PC-9 (cell line): ENCODE data around the gene ERI3. TPM values are rescaled to one million over a fixed set of nuclear protein-coding genes. Genes with fewer than 3 reads are reported as not detected.

Source experiments
- BruUV-seq: library from RNA; stranded (reverse); fragments of 400-500 nt; replicated peaks from 2 replicates; lab custom pipeline; 2021; lab: Mats Ljungman, UMichigan
- CTCF ChIA-PET: fragments of 300-600 bp; sonication (Branson Sonifier 250); formaldehyde crosslinking; loops from one replicate; lab custom pipeline; 2022; ENCODE audit warnings: antibody characterized with exemption; lab: Charles Lee
- POLR2A ChIA-PET: fragments of 300-600 bp; sonication (Branson Sonifier 250); formaldehyde crosslinking; loops from one replicate; lab custom pipeline; 2022; ENCODE audit warnings: antibody characterized with exemption; ENCODE audit not compliant: unreplicated experiment; lab: Charles Lee
- DNase-seq, 2 experiments: peaks; one replicate each; pipeline versions ENCODE4 v3.0.0 to v3.0.0-alpha.2; 2015 to 2022; ENCODE audit warnings: mixed read lengths in 1 of 2
- H2AFZ ChIP-seq: fragments of 200-600 bp; sonication (generic); 2 replicates; pipeline ENCODE4 v1.8.1; 2017; ENCODE audit warnings: antibody characterized with exemption
- H3F3A ChIP-seq: fragments of 200-600 bp; sonication (generic); 2 replicates; pipeline ENCODE4 v1.8.1; 2017; ENCODE audit warnings: antibody characterized with exemption, mild to moderate bottlenecking, low read depth; ENCODE audit not compliant: insufficient read depth
- H3K27ac ChIP-seq: fragments of 200-600 bp; sonication (generic); 2 replicates; pipeline ENCODE4 v1.6.1; 2016; ENCODE audit warnings: mixed run types
- H3K27me3 ChIP-seq: fragments of 200-600 bp; sonication (generic); 2 replicates; pipeline ENCODE4 v1.6.1; 2016; ENCODE audit warnings: low read depth, mixed run types; ENCODE audit not compliant: insufficient read depth
- H3K36me3 ChIP-seq: fragments of 200-600 bp; sonication (generic); 2 replicates; pipeline ENCODE4 v1.6.1; 2016; ENCODE audit warnings: low read depth, mixed run types
- H3K4me1 ChIP-seq: fragments of 200-600 bp; sonication (generic); replicated peaks from 2 replicates; pipeline ENCODE4 v1.6.1; 2016; ENCODE audit warnings: mixed run types; ENCODE audit not compliant: insufficient read depth
- H3K4me2 ChIP-seq: fragments of 200-600 bp; sonication (generic); 2 replicates; pipeline ENCODE4 v1.6.1; 2017; ENCODE audit warnings: mixed run types
- H3K4me3 ChIP-seq: fragments of 200-600 bp; sonication (generic); 2 replicates; pipeline ENCODE4 v1.6.1; 2016; ENCODE audit warnings: mixed run types
- H3K79me2 ChIP-seq: fragments of 200-600 bp; sonication (generic); 2 replicates; pipeline ENCODE4 v1.6.1; 2017; ENCODE audit warnings: low read depth, mixed run types
- H3K9me2 ChIP-seq: fragments of 200-600 bp; sonication (generic); 2 replicates; pipeline ENCODE4 v1.8.1; 2017; ENCODE audit warnings: mild to moderate bottlenecking; ENCODE audit not compliant: insufficient read depth
- H3K9me3 ChIP-seq: fragments of 200-600 bp; sonication (generic); 2 replicates; pipeline ENCODE4 v1.8.1; 2016; ENCODE audit warnings: low read depth; ENCODE audit not compliant: insufficient read depth
- H4K20me1 ChIP-seq: fragments of 200-600 bp; sonication (generic); 2 replicates; pipeline ENCODE4 v1.8.1; 2017; ENCODE audit not compliant: insufficient read depth
- EZH2 ChIP-seq: fragments of 200-600 bp; sonication (generic); IDR thresholded peaks from 2 replicates; pipeline ENCODE4 v1.8.0; 2017; ENCODE audit warnings: antibody characterized with exemption, low read depth
- intact Hi-C: fragments of 100-400 bp; cut with micrococcal nuclease; formaldehyde crosslinking; loops from one replicate; pipeline ENCODE4 v1.10.0; 2022; ENCODE audit not compliant: unreplicated experiment
- total RNA-seq: library from RNA; stranded (reverse); gene quantifications from 2 replicates; pipeline ENCODE4 v1.2.3, GENCODE V29; 2021
- TF ChIP-seq, protein P1 (sequence below): fragments of 200-600 bp; sonication (generic); conservative IDR thresholded peaks from 2 replicates; pipeline ENCODE4 v1.6.1; 2017; ENCODE audit warnings: mixed run types, antibody characterized with exemption, mild to moderate bottlenecking, moderate library complexity

Gene ERI3
- total RNA-seq, 1 experiment from 2014 or later: 120 TPM

DNA sequence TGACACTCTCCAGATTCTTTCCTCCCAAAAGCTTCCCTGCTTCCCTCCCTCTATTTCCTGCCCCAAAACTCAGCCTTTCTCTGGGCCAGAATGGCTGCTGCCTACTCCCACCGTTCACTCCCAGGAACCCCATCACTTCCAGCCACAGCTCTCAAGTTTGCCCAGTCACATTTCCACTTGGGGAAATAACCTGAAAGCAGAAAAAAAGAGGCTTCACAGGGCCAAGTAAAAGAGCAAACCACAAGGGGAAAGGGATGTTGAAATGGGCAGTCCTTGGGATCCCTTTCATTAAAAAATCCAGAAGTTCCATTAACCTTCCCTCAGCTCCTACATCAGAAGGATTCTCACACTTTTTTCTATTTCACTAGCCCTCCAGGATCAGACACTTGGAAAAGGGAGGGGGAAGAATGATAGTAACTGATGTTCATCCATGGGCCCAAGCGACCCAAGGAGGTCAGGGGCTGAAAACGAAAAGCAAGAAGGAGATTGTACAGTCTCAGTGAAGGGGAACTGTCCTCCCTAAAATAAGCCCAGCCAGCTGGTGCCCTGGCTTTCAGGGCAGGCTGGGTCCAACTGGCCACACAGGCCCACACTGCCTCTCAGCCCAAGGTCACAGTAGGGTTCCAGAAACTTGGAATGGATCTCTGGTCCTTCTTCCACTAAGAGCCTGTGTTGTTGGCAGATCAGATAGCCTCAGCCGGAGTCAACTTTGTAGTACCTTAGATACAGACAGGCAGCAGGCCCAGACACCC, 92.1 kb downstream of the ERI3 start:
- TF ChIP-seq, protein P1, sequence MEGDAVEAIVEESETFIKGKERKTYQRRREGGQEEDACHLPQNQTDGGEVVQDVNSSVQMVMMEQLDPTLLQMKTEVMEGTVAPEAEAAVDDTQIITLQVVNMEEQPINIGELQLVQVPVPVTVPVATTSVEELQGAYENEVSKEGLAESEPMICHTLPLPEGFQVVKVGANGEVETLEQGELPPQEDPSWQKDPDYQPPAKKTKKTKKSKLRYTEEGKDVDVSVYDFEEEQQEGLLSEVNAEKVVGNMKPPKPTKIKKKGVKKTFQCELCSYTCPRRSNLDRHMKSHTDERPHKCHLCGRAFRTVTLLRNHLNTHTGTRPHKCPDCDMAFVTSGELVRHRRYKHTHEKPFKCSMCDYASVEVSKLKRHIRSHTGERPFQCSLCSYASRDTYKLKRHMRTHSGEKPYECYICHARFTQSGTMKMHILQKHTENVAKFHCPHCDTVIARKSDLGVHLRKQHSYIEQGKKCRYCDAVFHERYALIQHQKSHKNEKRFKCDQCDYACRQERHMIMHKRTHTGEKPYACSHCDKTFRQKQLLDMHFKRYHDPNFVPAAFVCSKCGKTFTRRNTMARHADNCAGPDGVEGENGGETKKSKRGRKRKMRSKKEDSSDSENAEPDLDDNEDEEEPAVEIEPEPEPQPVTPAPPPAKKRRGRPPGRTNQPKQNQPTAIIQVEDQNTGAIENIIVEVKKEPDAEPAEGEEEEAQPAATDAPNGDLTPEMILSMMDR: no peak
- no peak for TF ChIP-seq EZH2
- peaks cover 16% of the 10 kb centered on the region for H3K4me1 ChIP-seq
- POLR2A ChIA-PET: no interaction called here
- no peaks in the 10 kb centered on the region for H3F3A ChIP-seq
- no peak overlapping the region for H3K4me3 ChIP-seq
- BruUV-seq: no TSS peak
- CTCF ChIA-PET: no interaction called here
- no peaks in the 10 kb centered on the region for H3K79me2 ChIP-seq
- H4K20me1 ChIP-seq: peaks cover 8% of the 10 kb centered on the region
- no peaks in the 10 kb centered on the region for H3K9me3 ChIP-seq
- no peak overlapping the region for H2AFZ ChIP-seq
- H3K27ac ChIP-seq: no peak overlapping the region
- H3K36me3 ChIP-seq: no peaks in the 10 kb centered on the region
- intact Hi-C loops: no loop called here
- H3K4me2 ChIP-seq: no peak overlapping the region
- DNase-seq: no peak
- no peaks in the 10 kb centered on the region for H3K9me2 ChIP-seq
- H3K27me3 ChIP-seq: no peaks in the 10 kb centered on the region

DNA sequence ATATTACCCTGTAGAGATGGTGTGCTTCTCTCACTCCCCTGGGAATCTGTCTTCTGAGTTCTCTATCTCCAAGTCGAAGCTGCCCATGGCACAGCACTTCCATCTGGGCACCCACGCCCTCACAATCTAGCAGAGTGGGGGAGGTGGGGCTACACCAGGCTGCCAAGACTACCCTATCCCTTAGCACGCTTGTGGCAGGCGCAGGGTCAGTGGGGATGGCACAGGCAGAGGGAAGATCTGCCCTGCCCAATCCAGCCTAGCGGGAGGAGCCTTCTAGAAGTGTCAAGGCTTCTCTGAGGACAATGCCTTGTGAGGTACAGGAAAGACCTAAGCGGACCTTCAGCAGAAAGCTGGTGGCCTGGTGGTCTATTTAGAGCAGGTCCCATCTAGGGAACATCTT, 92.6 kb downstream of the ERI3 start:
- TF ChIP-seq, protein P1: no peak
- TF ChIP-seq EZH2: no peak
- CTCF ChIA-PET: no interaction called here

DNA sequence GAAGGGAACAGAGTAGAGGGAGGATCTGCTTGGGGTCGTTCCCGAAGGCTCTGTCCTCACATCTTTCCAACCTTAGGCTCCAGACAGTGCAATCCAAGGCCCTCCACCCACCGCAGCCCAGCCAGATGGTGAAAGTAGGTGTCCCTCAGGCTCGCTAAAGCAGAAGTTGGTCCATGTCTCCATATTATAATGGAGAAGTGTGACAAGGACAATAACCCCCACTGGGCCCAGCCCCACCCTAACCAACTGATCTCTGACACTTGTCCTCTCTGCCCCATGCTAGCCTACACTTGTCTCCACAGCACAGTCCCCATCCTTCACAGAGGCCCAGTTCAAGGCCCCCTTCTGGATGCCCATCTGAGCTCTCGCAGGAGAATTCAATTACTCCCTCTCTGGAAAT, 93.1 kb downstream of the ERI3 start:
- H3K79me2 ChIP-seq: no peaks in the 10 kb centered on the region
- TF ChIP-seq EZH2: no peak
- TF ChIP-seq, protein P1: no peak
- 0 out of 2 replicates have a peak, but pooled peaks cover 3% of the 10 kb centered on the region for H3K36me3 ChIP-seq
- H3K9me2 ChIP-seq: no peaks in the 10 kb centered on the region
- no peak overlapping the region for H3K4me2 ChIP-seq
- H3K4me3 ChIP-seq: no peak overlapping the region
- no peaks in the 10 kb centered on the region for H3F3A ChIP-seq
- ChIA-PET POLR2A (no interaction called here), CTCF (no interaction called here)
- no peak overlapping the region for H2AFZ ChIP-seq
- H3K27me3 ChIP-seq: no peaks in the 10 kb centered on the region
- H4K20me1 ChIP-seq: peaks cover 11% of the 10 kb centered on the region
- no peak for DNase-seq
- no TSS peak for BruUV-seq
- intact Hi-C loops: no loop called here
- H3K4me1 ChIP-seq: peaks cover 16% of the 10 kb centered on the region
- H3K9me3 ChIP-seq: no peaks in the 10 kb centered on the region
- no peak overlapping the region for H3K27ac ChIP-seq

More for the DNA sequence above, 92.6 kb downstream of the ERI3 start:
- Histone ChIP-seq H4K20me1 (peaks cover 11% of the 10 kb centered on the region), H3K4me3 (no peak overlapping the region), H2AFZ (no peak overlapping the region), H3K4me1 (peaks cover 16% of the 10 kb centered on the region), H3K9me3 (no peaks in the 10 kb centered on the region), H3K9me2 (no peaks in the 10 kb centered on the region), H3K27me3 (no peaks in the 10 kb centered on the region), H3K4me2 (no peak overlapping the region), H3K79me2 (no peaks in the 10 kb centered on the region), H3F3A (no peaks in the 10 kb centered on the region), H3K36me3 (no peaks in the 10 kb centered on the region), H3K27ac (no peak overlapping the region)
- intact Hi-C loops: no loop called here
- POLR2A ChIA-PET: no interaction called here
- no TSS peak for BruUV-seq
- no peak for DNase-seq
